HG02840 (cell line): Measurements from ENCODE around the gene MTHFD1L.
"Not testable (repeated sequence)": the region's sequence is repeated elsewhere in the genome, so short reads cannot be mapped to it uniquely, and the experiment has no call there.

Source experiments
- ATAC-seq: cut with Tn5 transposase; IDR thresholded peaks from one replicate; pipeline ENCODE4 v1.9.1; 2021; ENCODE audit warnings: mild to moderate bottlenecking, moderate library complexity, moderate number of reproducible peaks; ENCODE audit not compliant: unreplicated experiment, low FRiP score

Gene MTHFD1L

GRCh38 chr6:150865406-150866146 is at the start of gene MTHFD1L:
TSS of gene MTHFD1L (plus strand) at chr6:150865702. CDS start at chr6:150865823, 121 bp downstream.
- peak; percentile 65 for ATAC-seq

- not testable (repeated sequence) for ATAC-seq
These were observed 48.9 kb upstream of the MTHFD1L start for GRCh38 chr6:150816554-150816953.

- ATAC-seq, result no peak
These were observed 42.6 kb upstream of the MTHFD1L start for GRCh38 chr6:150822932-150823331.

GRCh38 chr6:150826788-150827187 is 38.7 kb upstream of the MTHFD1L start:
- ATAC-seq, result no peak

GRCh38 chr6:150828107-150828506 is 37.4 kb upstream of the MTHFD1L start:
- ATAC-seq, result not testable (repeated sequence)

GRCh38 chr6:150830439-150831165 is 34.9 kb upstream of the MTHFD1L start:
- no peak for ATAC-seq

- ATAC-seq, result no peak
These were observed 33.9 kb upstream of the MTHFD1L start for GRCh38 chr6:150831577-150831976.

- ATAC-seq, result no peak
These were observed 29.9 kb upstream of the MTHFD1L start for GRCh38 chr6:150835620-150836019.

GRCh38 chr6:150840185-150840584 is 25.3 kb upstream of the MTHFD1L start:
- no peak for ATAC-seq

- no peak for ATAC-seq
These were observed 24.3 kb upstream of the MTHFD1L start for GRCh38 chr6:150841189-150841588.

GRCh38 chr6:150841697-150842096 is 23.8 kb upstream of the MTHFD1L start:
- ATAC-seq, result no peak

GRCh38 chr6:150844371-150844770 is 21.1 kb upstream of the MTHFD1L start:
- ATAC-seq, result no peak

- ATAC-seq, result no peak
These were observed 18.9 kb upstream of the MTHFD1L start for GRCh38 chr6:150846641-150847040.

GRCh38 chr6:150848400-150848799 is 17.1 kb upstream of the MTHFD1L start:
- ATAC-seq, result no peak

GRCh38 chr6:150854392-150854791 is 11.1 kb upstream of the MTHFD1L start:
- not testable (repeated sequence) for ATAC-seq

GRCh38 chr6:150855171-150855570 is 10.3 kb upstream of the MTHFD1L start:
- not testable (repeated sequence) for ATAC-seq

GRCh38 chr6:150857062-150857944 is 8.2 kb upstream of the MTHFD1L start:
- no peak for ATAC-seq

GRCh38 chr6:150857945-150858308 is 7.6 kb upstream of the MTHFD1L start:
- ATAC-seq, result no peak

- not testable (repeated sequence) for ATAC-seq
These were observed 3.9 kb upstream of the MTHFD1L start for GRCh38 chr6:150861448-150862168.

- ATAC-seq, result no peak
These were observed 2.1 kb upstream of the MTHFD1L start for GRCh38 chr6:150863213-150863928.
